ENCODE measurements around the gene DGKE. TPM values are rescaled to one million over a fixed set of nuclear protein-coding genes. Genes with fewer than 3 reads are reported as not detected.

The DGKE gene
- total RNA-seq, 1 experiment from 2014 or later, result 8.5 TPM

DNA sequence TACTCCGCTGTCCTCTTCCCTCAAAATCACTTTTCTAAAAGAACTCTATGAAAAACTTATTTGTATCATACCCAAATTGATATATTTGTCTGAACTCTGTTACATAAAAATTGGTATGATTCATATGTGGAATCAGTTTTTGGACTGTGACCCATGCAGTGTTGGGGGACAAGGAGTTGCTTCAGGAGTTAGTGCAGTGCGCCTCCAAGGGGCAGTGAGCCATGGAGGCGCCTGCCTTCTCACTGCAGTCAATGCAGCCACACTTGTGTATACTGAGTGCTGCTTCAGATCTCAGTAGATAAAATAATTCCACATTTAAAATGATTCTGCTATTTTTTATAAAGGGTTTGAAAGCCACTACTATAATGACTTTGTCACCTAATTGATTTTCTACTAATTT, 32.5 kb downstream of the DGKE start (continued):
- TF ChIP-seq, protein P1, sequence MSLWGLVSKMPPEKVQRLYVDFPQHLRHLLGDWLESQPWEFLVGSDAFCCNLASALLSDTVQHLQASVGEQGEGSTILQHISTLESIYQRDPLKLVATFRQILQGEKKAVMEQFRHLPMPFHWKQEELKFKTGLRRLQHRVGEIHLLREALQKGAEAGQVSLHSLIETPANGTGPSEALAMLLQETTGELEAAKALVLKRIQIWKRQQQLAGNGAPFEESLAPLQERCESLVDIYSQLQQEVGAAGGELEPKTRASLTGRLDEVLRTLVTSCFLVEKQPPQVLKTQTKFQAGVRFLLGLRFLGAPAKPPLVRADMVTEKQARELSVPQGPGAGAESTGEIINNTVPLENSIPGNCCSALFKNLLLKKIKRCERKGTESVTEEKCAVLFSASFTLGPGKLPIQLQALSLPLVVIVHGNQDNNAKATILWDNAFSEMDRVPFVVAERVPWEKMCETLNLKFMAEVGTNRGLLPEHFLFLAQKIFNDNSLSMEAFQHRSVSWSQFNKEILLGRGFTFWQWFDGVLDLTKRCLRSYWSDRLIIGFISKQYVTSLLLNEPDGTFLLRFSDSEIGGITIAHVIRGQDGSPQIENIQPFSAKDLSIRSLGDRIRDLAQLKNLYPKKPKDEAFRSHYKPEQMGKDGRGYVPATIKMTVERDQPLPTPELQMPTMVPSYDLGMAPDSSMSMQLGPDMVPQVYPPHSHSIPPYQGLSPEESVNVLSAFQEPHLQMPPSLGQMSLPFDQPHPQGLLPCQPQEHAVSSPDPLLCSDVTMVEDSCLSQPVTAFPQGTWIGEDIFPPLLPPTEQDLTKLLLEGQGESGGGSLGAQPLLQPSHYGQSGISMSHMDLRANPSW (CRISPR knock-in tag; conservative IDR thresholded peaks at IDR 0.05; ENCODE audit: low read depth), result no peak

- no peaks in the 10 kb centered on the region for H3K27me3 Mint-ChIP-seq (ENCODE audit: low read depth)
- H3K4me3 Mint-ChIP-seq, result no peak overlapping the region
- no peaks in the 10 kb centered on the region for H3K9me3 Mint-ChIP-seq
- no peaks in the 10 kb centered on the region for H3K4me1 Mint-ChIP-seq
- ChIA-PET CTCF (interaction anchor here (2.2 kb wide), 1 partner anchor 48 kb away, joined by 9 read pairs; no protein-coding TSS in a partner anchor), POLR2A (no interaction called here)
- no peak for TF ChIP-seq GTF2I (CRISPR knock-in tag; conservative IDR thresholded peaks at IDR 0.05)
- no peak for TF ChIP-seq GABPB1 (CRISPR knock-in tag; IDR thresholded peaks at IDR 0.05)
- no peak for TF ChIP-seq HMGXB4 (CRISPR knock-in tag; IDR thresholded peaks at IDR 0.05)
- no peak for TF ChIP-seq ZNF532 (CRISPR knock-in tag; IDR thresholded peaks at IDR 0.05; ENCODE audit: borderline replicate concordance)
- no peak for TF ChIP-seq NR2C2 (CRISPR knock-in tag; IDR thresholded peaks at IDR 0.05)
- no peak for TF ChIP-seq ZBTB21 (CRISPR knock-in tag; IDR thresholded peaks at IDR 0.05; ENCODE audit: borderline replicate concordance)
- DNase-seq (ENCODE audit: low spot score), result no peak
- ATAC-seq, result no peak
- H3K27ac Mint-ChIP-seq, result no peak overlapping the region
- no peaks in the 10 kb centered on the region; the same call in 1 of the 2 replicates for H3K36me3 Mint-ChIP-seq
These were observed 34.0 kb downstream of the DGKE start for GRCh38 chr17:56867948-56868376.

DNA sequence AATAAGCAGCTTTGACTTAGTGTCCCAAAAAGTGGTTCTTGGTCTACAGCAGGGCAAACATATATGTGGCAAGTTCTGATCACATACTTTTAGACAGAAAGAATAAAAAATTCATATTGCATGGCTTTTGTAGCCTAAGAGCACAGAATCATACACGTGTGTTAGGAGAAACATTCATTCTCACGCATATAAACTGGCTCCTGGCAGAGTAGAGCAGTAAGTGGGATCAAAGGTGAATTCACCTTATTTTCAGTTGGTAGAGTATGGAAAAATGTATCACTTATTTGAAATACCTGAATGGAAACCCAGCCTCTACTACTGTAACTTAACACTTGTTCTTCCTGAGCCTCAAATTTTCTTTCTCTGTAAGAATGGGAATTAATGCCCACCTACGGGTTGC, 34.8 kb downstream of the DGKE start:
- Mint-ChIP-seq H3K27ac (no peak overlapping the region), H3K4me1 (no peaks in the 10 kb centered on the region), H3K4me3 (no peak overlapping the region), H3K36me3 (no peaks in the 10 kb centered on the region), H3K9me3 (no peaks in the 10 kb centered on the region), H3K27me3 (ENCODE audit: low read depth) (no peaks in the 10 kb centered on the region)
- DNase-seq (ENCODE audit: low spot score) (no peak), ATAC-seq (no peak)
- TF ChIP-seq ZBTB21 (CRISPR knock-in tag; IDR thresholded peaks at IDR 0.05; ENCODE audit: borderline replicate concordance) (no peak), HMGXB4 (CRISPR knock-in tag; IDR thresholded peaks at IDR 0.05) (no peak), SMAD4 (CRISPR knock-in tag; IDR thresholded peaks at IDR 0.05) (no peak), ARID4B (CRISPR knock-in tag; IDR thresholded peaks at IDR 0.05; ENCODE audit: borderline replicate concordance) (no peak), TEAD4 (CRISPR knock-in tag; IDR thresholded peaks at IDR 0.05) (no peak)
- TF ChIP-seq, protein P1 (CRISPR knock-in tag; conservative IDR thresholded peaks at IDR 0.05; ENCODE audit: low read depth), result no peak
- ChIA-PET CTCF (interaction anchor here (2.2 kb wide), 1 partner anchor 49 kb away, joined by 9 read pairs; no protein-coding TSS in a partner anchor), POLR2A (no interaction called here)

All from WTC11 (cell line).